Measurements from ENCODE around the gene HSP90AB1. TPM values are rescaled to one million over a fixed set of nuclear protein-coding genes. Genes with fewer than 3 reads are reported as not detected.

Gene HSP90AB1
- total RNA-seq, result 630 TPM
- long read RNA-seq, transcript HSP90AB1-201 (12 exons, 2,582 nt), result minor isoform, 10 of 4,333 reads
- long read RNA-seq, transcript HSP90AB1-203 (12 exons, 2,572 nt), result major isoform, 3,646 of 4,333 reads
- long read RNA-seq, transcript HSP90AB1-202 (12 exons, 2,674 nt), result minor isoform, 5 of 4,333 reads
- long read RNA-seq, partial matches to known transcripts, result 606 of 4,333 reads
- long read RNA-seq, other reads (novel, unspliced or antisense), result 66 of 4,333 reads

- peak; percentile 95 for DNase-seq (ENCODE audit: low spot score)
These were observed at the start of gene HSP90AB1 for GRCh38 chr6:44246663-44247337. Gene HSP90AB1, plus strand, starts transcription at chr6:44247101. Its CDS starts 1,529 bp downstream, at chr6:44248630.

- DNase-seq (ENCODE audit: low spot score), result no peak
These were observed 48.2 kb upstream of the HSP90AB1 start for GRCh38 chr6:44198684-44199083.

DNA sequence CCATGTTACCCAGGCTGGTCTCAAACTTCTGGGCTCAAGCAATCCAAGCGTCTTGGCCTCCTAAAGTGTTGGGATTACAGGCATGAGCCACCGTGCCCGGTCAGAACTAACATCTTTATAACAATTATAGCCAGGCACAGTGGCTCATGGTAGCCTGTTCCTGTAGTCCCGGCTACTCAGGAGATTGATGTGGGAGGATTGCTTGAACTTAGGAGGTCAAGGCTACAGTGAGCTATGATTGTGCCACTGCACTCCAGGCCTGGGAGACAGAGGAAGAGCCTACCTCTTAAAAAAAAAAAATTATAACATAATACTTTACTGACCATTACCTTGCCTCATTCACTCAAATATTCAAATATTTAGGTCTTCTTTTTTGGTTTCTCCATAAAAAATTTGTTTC, 47.0 kb upstream of the HSP90AB1 start:
- no peak for DNase-seq (ENCODE audit: low spot score)

DNA sequence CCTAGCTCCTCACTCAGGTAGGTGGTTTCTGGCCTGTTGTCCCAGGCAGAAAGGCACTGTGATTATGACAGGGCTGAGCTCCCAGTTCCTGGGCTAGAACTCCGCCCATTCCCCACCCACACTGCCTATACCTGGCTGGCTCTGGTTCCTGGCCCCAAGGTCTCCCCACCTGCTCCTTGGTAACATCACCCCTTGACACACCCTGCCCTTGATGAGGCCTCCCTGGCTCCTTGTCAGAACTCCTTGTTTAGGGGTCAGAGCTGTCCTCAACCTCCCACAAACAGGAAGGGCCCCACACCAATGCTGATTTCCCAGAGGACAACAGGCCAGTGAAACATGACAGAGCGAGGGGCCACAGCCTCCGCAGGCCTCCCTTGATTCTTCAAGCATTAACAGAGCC, 45.7 kb upstream of the HSP90AB1 start:
- DNase-seq (ENCODE audit: low spot score), result no peak

DNA sequence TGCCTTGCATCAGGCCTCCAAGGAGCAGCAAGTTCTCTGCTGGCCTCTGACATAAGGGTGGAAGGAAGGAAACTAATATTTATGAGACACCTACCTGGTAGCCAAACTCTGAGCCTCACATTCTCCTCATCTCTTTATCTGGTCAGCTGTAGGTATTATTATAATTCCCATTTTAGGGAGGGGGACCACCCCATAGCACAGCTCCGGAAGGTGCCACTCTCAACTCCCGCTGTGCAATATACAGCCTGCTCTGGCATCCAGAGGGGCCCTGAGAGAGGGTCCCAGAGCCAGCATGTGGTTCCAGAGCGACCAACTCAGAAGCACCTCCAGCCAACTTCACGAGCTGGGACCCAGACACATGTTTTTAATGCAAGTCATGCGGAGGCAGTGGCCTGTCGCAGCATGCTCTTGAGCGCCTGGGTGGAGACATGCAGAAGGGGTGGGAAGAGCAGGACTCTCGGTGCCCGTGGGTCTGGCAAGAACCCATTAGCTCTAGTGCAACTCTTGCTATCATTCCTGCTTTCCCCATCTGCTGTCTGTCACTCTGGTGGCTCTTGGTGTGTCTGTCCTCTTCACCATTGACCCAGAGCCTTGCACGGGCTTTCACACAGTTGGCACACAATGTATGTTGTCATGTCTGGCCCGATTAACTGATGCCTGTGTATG, 45.1 kb upstream of the HSP90AB1 start:
- no peak for DNase-seq (ENCODE audit: low spot score)

DNA sequence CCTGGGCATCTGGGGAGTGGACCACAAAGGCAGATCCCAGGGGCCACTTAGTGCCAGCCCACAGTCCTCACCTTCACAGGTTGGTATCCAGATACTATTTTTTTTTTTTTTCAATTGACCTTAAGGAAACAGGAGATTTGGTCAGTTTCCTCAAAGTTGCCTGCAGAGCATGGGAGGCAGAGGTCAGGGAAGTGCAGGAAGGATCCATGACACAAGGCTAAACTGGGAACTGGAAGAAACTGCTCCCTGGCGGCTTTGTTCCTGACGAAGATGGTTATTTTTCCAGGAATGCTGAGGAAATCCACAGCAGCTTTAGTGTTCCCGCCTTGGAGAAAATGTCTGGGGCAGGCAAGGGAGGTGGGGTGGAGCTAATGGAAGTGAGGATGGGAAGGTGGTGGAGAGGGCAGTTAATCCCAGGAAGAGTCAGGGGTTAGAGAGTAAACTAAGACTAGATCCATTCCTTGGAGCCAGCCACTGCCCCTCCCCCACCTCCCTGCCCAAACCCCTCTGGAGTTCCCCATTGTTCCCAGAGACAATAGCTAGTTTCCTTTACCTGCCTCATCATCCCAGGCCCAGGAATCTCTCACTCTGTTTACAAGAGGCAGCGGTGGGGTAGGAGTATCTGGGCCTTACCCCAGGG, 44.4 kb upstream of the HSP90AB1 start:
- DNase-seq (ENCODE audit: low spot score), result no peak

DNA sequence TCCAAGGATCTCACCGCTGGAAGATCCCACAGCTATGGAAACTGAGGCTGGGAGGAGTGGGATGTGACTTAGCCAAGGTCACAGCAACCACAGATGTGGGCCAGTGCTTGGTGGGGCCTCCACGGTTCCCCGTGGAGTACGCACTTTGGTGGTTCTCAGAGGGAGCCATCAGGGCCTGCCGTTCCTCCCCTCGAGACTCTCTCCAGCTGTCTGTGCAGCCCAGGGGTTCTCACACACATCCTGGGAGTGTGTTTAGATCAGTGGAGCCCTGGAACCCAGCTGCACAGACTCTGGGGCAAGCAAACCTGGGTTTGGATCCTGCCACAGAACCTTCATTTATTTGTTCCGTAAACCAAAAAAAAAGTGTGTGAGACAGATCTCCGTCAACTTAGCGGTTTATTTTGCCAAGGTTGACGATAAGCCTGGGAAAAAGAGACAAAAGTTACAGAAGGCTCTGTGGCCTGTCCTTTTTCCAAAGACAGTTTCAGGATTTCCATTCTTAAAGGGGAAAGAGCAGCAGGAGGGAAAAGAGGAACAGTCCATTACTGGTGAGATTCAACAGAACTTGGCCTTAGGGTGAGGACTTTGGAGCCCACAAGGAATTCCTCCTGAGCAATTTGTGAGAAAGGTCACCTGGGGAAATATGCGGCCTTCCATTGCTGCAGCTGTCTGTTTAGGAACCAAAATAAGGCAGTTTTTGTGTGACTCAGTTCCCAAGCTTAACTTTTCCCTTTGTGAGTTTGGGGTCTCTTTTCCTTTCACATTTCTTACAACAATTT, 43.7 kb upstream of the HSP90AB1 start:
- no peak for DNase-seq (ENCODE audit: low spot score)

GRCh38 chr6:44203955-44204354, 42.9 kb upstream of the HSP90AB1 start:
- DNase-seq (ENCODE audit: low spot score), result no peak

DNA sequence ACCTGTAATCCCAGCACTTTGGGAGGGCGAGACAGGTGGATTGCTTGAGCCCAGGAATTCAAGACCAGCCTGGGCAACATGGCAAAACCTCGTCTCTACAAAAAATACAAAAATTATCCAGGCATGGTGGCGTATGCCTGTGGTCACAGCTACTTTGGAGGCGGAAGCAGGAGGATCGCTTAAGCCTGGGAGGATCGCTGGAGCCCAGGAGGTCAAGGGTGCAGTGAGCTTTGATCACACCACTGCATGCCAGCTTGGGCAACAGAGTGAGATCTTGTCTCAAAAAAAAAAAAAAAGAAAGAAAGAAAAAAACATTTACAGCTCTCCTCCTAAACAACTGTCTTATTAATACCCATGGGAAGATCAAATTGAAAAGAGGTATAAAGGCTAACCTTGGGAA, 38.9 kb upstream of the HSP90AB1 start:
- DNase-seq (ENCODE audit: low spot score), result no peak

- no peak for DNase-seq (ENCODE audit: low spot score)
These were observed 35.6 kb upstream of the HSP90AB1 start for GRCh38 chr6:44211284-44211683.

- no peak for DNase-seq (ENCODE audit: low spot score)
These were observed 32.6 kb upstream of the HSP90AB1 start for GRCh38 chr6:44214307-44214706.

DNA sequence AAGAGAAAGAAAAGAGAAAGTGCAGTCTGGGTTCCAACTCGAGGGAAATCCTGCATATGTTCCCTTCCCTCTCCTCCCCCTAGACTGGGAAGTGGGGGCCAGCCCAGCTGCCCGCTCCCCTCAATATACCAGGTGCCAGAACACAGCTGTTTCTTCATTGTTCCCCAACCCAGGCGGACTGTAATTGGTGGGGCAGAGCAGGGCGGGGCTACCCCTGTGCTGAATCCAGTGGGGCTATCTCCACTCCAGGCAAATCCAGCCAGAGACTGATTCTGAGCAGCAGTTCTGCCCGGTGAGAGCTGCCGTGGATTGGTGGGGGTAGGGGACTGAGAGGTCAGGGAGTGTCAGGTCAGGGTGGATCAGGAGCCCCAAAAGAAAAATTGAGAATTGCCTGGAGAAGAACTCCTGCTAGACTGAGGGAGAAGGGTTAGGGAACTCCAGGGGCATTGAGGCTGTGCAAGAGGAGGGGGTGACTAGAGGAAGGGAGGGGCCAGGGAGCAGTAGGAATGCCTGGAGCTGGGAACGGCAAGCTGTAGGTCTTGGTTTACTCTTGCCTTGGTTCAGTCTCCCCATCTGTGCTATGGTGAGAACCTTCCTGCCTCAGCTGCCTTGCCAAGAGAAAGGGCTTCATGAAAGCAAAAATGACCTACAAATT, 30.1 kb upstream of the HSP90AB1 start, which contains the start of gene MYMX:
Gene MYMX (plus strand): TSS at position 250 of the 655 bp plus-strand sequence. CDS start 546 bp downstream, outside the sequence.
- no peak for DNase-seq (ENCODE audit: low spot score)

- DNase-seq (ENCODE audit: low spot score), result no peak
These were observed 29.4 kb upstream of the HSP90AB1 start for GRCh38 chr6:44217332-44218143.

DNA sequence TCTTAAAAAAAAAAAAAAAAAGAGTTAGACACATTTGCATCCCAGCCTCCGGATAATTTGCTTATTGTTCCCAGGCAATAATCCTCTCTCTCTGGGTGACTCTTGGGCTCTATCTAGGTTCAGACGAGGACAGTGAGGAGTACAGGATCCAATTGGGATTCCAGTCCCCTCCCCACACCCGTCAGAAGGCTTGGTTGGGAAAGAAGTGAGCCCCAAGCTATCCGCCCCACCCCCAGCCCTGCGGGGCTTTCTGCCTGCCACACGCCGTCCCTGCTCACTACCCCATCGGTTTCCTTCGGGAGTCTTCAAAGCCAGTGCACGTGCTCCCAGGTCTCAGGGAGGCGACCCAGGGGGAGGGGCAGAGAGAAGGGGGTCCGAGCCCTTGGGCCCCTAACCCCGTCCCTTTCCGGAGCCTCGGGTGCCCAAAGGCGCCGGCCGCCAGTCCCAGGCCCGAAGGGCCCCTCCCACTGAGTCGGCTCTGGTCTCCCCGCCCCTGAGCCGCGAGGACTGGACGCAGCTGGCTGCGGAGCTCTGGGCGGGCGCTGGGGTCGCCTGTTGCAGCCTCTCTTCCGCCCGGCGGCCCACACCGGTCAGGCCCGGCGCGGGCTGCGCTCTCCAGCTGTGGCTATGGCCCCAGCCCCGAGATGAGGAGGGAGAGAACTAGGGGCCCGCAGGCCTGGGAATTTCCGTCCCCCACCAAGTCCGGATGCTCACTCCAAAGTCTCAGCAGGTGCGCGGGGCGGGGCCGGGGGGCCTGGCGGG, 27.7 kb upstream of the HSP90AB1 start:
- peak; percentile 94 for DNase-seq (ENCODE audit: low spot score)

- no peak for DNase-seq (ENCODE audit: low spot score)
These were observed 26.8 kb upstream of the HSP90AB1 start for GRCh38 chr6:44219815-44220784.

DNA sequence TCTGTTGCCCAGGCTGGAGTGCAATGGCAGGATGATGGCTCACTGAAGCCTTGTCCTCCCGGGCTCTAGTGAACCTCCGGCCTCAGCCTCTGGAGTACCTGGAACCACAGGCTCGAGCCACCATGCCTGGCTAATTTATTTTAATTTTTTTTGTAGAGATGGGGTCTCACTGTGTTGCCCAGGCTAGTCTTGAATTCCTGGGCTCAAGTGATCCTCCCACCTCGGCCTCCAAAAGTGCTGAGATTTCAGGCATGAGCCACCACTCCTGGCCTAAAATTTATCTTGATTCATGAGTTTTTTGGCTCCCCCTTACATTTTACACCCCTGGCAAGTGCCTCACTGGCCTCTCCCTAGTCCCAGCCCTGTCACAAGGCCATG, 26.0 kb upstream of the HSP90AB1 start:
- DNase-seq (ENCODE audit: low spot score), result no peak

- peak; percentile 96 for DNase-seq (ENCODE audit: low spot score)
These were observed 25.5 kb upstream of the HSP90AB1 start for GRCh38 chr6:44221291-44221960.
